Measurements from ENCODE around the gene SPAM1.
"Not testable (repeated sequence)": the region's sequence is repeated elsewhere in the genome, so short reads cannot be mapped to it uniquely, and the experiment has no call there.

SPAM1 gene

GRCh38 chr7:123924941-123925340 lies at the start of gene SPAM1:
Gene SPAM1, plus strand, starts transcription at chr7:123925241. Its CDS starts 28,330 bp downstream, at chr7:123953571.
- no peak for DNase-seq (ENCODE audit: low spot score)

GRCh38 chr7:123876557-123877256 lies 48.3 kb upstream of the SPAM1 start:
- no peak for DNase-seq (ENCODE audit: low spot score)

GRCh38 chr7:123879628-123880027 lies 45.4 kb upstream of the SPAM1 start:
- no peak for DNase-seq (ENCODE audit: low spot score)

GRCh38 chr7:123881300-123881699 lies 43.7 kb upstream of the SPAM1 start:
- no peak for DNase-seq (ENCODE audit: low spot score)

- no peak for DNase-seq (ENCODE audit: low spot score)
These were observed 41.9 kb upstream of the SPAM1 start for GRCh38 chr7:123883154-123883553.

- no peak for DNase-seq (ENCODE audit: low spot score)
These were observed 36.8 kb upstream of the SPAM1 start for GRCh38 chr7:123888192-123888591.

GRCh38 chr7:123894753-123895152 lies 30.3 kb upstream of the SPAM1 start:
- not testable (repeated sequence) for DNase-seq (ENCODE audit: low spot score)

- no peak for DNase-seq (ENCODE audit: low spot score)
These were observed 23.9 kb upstream of the SPAM1 start for GRCh38 chr7:123901101-123901500.

- no peak for DNase-seq (ENCODE audit: low spot score)
These were observed 19.3 kb upstream of the SPAM1 start for GRCh38 chr7:123905714-123906113.

- no peak for DNase-seq (ENCODE audit: low spot score)
These were observed 8.8 kb upstream of the SPAM1 start for GRCh38 chr7:123916240-123916724.

- DNase-seq (ENCODE audit: low spot score), result no peak
These were observed 7.2 kb upstream of the SPAM1 start for GRCh38 chr7:123917878-123918277.

- DNase-seq (ENCODE audit: low spot score), result no peak
These were observed 6.7 kb upstream of the SPAM1 start for GRCh38 chr7:123918309-123918708.

- no peak for DNase-seq (ENCODE audit: low spot score)
These were observed 1.4 kb upstream of the SPAM1 start for GRCh38 chr7:123923599-123923998.

- no peak for DNase-seq (ENCODE audit: low spot score)
These were observed 4.1 kb downstream of the SPAM1 start for GRCh38 chr7:123929107-123929506.

- no peak for DNase-seq (ENCODE audit: low spot score)
These were observed 4.6 kb downstream of the SPAM1 start for GRCh38 chr7:123929655-123930054.

GRCh38 chr7:123935436-123936381 lies 10.7 kb downstream of the SPAM1 start:
- no peak for DNase-seq (ENCODE audit: low spot score)

- DNase-seq (ENCODE audit: low spot score), result no peak
These were observed 11.3 kb downstream of the SPAM1 start for GRCh38 chr7:123936388-123936787.

GRCh38 chr7:123939784-123940183 lies 14.7 kb downstream of the SPAM1 start:
- DNase-seq (ENCODE audit: low spot score), result no peak

GRCh38 chr7:123941391-123942180 lies 16.5 kb downstream of the SPAM1 start:
- DNase-seq (ENCODE audit: low spot score), result no peak

- no peak for DNase-seq (ENCODE audit: low spot score)
These were observed 19.4 kb downstream of the SPAM1 start for GRCh38 chr7:123944395-123944794.

GRCh38 chr7:123945938-123946337 lies 20.9 kb downstream of the SPAM1 start:
- DNase-seq (ENCODE audit: low spot score), result no peak

GRCh38 chr7:123948136-123948535 lies 23.1 kb downstream of the SPAM1 start:
- no peak for DNase-seq (ENCODE audit: low spot score)
